Right lobe of liver (tissue), 4 donors: ENCODE results near the gene OST4.

Experiments used
- POLR2A ChIP-seq: fragments of 450-650 bp; IDR thresholded peaks from one replicate; pipeline ENCODE4 v1.6.1; 2017; ENCODE audit warnings: antibody characterized with exemption, mild to moderate bottlenecking
- TF ChIP-seq, protein P1 (sequence below), 4 donors: fragments of 200-600 bp in 3 of 4; fragments of 450-650 bp in 1 of 4; IDR thresholded peaks; one replicate each; pipeline versions ENCODE4 v1.5.1 to v1.8.0; 2016 to 2022; ENCODE audit warnings: antibody characterized with exemption in 4 of 4, mild to moderate bottlenecking in 2 of 4
- donor health status: DM: no; HTN: no; CAD: no.
- donor health status: DM: no; HTN: no; CAD: no.
- donor health status: DM: no; HTN: yes; CAD: no.

DNA sequence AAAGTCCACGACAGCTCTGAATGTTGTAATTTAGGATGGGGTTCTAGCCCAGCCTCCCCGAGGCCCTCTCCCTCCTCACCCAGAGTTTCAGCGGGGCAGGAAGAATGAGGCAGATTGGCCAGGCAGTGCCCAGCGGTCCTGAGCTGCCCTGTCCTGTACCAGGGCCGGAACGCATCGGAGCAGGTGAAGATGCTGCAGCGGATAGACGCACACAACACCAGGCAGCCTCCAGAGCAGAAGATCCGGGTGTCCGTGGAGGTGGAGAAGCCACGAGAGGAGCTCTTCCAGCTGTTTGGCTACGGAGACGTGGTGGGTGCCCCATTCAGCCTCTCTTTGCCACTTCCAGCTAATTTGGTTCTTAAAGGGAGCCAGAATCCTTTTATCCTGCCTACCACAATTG lies 25.9 kb upstream of the OST4 start:
- TF ChIP-seq, protein P1, sequence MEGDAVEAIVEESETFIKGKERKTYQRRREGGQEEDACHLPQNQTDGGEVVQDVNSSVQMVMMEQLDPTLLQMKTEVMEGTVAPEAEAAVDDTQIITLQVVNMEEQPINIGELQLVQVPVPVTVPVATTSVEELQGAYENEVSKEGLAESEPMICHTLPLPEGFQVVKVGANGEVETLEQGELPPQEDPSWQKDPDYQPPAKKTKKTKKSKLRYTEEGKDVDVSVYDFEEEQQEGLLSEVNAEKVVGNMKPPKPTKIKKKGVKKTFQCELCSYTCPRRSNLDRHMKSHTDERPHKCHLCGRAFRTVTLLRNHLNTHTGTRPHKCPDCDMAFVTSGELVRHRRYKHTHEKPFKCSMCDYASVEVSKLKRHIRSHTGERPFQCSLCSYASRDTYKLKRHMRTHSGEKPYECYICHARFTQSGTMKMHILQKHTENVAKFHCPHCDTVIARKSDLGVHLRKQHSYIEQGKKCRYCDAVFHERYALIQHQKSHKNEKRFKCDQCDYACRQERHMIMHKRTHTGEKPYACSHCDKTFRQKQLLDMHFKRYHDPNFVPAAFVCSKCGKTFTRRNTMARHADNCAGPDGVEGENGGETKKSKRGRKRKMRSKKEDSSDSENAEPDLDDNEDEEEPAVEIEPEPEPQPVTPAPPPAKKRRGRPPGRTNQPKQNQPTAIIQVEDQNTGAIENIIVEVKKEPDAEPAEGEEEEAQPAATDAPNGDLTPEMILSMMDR (IDR thresholded peaks at IDR 0.05), result no peak
- no peak for TF ChIP-seq POLR2A
